ENCODE measurements around the gene OBSCN.

Gene OBSCN

DNA sequence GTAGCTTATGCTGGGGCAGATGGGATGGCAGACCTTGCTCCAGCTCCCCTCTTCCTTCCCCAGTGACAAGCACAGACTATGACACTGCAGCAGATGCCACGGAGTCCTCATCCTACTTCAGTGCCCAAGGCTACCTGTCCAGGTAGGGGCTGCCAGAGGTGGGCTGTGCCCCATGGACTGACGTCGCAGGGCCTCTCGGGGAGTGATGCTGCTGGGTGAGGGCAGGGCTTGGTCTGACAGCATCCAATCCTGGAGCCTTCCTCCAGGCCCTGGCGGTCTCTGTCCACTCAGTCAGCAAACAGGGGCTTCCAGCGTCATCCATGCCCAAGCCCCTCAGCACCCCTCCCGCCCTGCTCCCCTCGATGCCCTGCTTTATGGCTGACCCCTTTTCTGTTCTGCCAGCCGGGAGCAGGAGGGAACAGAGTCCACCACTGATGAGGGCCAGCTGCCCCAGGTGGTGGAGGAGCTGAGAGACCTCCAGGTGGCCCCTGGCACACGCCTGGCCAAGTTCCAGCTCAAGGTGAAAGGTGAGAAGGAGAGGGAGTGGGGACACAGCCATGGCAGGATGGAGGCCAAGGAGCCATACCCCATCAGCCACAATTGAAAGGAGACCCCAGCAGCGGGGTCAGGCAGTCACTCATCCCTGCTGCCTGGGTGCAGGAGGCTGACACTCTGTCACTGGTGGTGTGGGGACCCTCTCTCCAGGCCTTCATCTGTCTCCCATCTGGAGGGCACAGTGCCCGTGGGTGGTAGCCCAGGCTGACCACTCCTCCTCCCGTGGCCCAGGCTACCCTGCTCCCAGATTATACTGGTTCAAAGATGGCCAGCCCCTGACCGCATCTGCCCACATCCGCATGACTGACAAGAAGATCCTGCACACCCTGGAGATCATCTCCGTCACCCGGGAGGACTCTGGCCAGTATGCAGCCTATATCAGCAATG lies 125.2 kb downstream of the OBSCN start:
- no peak overlapping the region for H2AFZ ChIP-seq (ENCODE audit: low read length)
- H3K27me3 ChIP-seq (ENCODE audit: insufficient read depth, low read length) = no peaks in the 10 kb centered on the region
- H3K9me3 ChIP-seq (ENCODE audit: low read length) = no peaks in the 10 kb centered on the region
- H3K4me2 ChIP-seq (ENCODE audit: low read length) = no peak overlapping the region
- no peaks in the 10 kb centered on the region for H3K36me3 ChIP-seq (ENCODE audit: insufficient read depth, low read length)
- H3K4me1 ChIP-seq (ENCODE audit: insufficient read depth, low read length, severe bottlenecking) = no peaks in the 10 kb centered on the region
- H3K27ac ChIP-seq (ENCODE audit: low read depth, low read length, poor library complexity, severe bottlenecking) = no peak overlapping the region
- no peaks in the 10 kb centered on the region for H3K79me2 ChIP-seq (ENCODE audit: insufficient read depth, low read length)
- no peak overlapping the region for H3K4me3 ChIP-seq (ENCODE audit: low read depth, low read length, poor library complexity, severe bottlenecking)
- no peaks in the 10 kb centered on the region for H3F3A ChIP-seq (ENCODE audit: insufficient read depth, low read length)
- TF ChIP-seq, protein P1, sequence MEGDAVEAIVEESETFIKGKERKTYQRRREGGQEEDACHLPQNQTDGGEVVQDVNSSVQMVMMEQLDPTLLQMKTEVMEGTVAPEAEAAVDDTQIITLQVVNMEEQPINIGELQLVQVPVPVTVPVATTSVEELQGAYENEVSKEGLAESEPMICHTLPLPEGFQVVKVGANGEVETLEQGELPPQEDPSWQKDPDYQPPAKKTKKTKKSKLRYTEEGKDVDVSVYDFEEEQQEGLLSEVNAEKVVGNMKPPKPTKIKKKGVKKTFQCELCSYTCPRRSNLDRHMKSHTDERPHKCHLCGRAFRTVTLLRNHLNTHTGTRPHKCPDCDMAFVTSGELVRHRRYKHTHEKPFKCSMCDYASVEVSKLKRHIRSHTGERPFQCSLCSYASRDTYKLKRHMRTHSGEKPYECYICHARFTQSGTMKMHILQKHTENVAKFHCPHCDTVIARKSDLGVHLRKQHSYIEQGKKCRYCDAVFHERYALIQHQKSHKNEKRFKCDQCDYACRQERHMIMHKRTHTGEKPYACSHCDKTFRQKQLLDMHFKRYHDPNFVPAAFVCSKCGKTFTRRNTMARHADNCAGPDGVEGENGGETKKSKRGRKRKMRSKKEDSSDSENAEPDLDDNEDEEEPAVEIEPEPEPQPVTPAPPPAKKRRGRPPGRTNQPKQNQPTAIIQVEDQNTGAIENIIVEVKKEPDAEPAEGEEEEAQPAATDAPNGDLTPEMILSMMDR (IDR thresholded peaks at IDR 0.05; ENCODE audit: low read length) = no peak
- no peaks in the 10 kb centered on the region for H3K9me2 ChIP-seq (ENCODE audit: low read depth, low read length)
- no peak overlapping the region for H3K9ac ChIP-seq (ENCODE audit: low read length)
- H4K20me1 ChIP-seq (ENCODE audit: insufficient read depth, low read length) = no peaks in the 10 kb centered on the region

DNA sequence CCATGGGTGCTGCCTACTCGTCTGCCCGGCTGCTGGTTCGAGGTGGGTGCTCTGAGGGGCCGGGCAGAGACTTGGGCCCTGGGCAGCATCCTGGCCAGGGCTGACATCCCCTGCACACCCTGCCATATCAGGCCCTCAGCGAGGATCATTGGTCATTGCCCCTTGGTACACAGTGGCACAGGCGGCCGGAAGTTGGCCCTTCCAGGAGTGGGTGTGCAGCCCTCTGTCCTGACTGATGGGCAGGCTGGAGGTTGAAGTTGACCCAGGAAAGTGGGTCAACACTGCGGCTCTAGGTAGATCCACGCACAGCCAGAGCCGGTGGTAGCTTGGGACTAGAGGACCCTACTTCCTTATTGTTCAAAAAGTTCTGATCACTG lies 125.9 kb downstream of the OBSCN start:
- Histone ChIP-seq H3K9ac (ENCODE audit: low read length) (no peak overlapping the region), H4K20me1 (ENCODE audit: insufficient read depth, low read length) (no peaks in the 10 kb centered on the region), H3K9me2 (ENCODE audit: low read depth, low read length) (no peaks in the 10 kb centered on the region), H3K27ac (ENCODE audit: low read depth, low read length, poor library complexity, severe bottlenecking) (no peak overlapping the region), H3K27me3 (ENCODE audit: insufficient read depth, low read length) (no peaks in the 10 kb centered on the region), H3K4me2 (ENCODE audit: low read length) (no peak overlapping the region), H2AFZ (ENCODE audit: low read length) (no peak overlapping the region), H3K9me3 (ENCODE audit: low read length) (no peaks in the 10 kb centered on the region), H3F3A (ENCODE audit: insufficient read depth, low read length) (no peaks in the 10 kb centered on the region), H3K4me1 (ENCODE audit: insufficient read depth, low read length, severe bottlenecking) (no peaks in the 10 kb centered on the region), H3K4me3 (ENCODE audit: low read depth, low read length, poor library complexity, severe bottlenecking) (no peak overlapping the region), H3K36me3 (ENCODE audit: insufficient read depth, low read length) (no peaks in the 10 kb centered on the region), H3K79me2 (ENCODE audit: insufficient read depth, low read length) (no peaks in the 10 kb centered on the region)
- TF ChIP-seq, protein P1 (IDR thresholded peaks at IDR 0.05; ENCODE audit: low read length) = no peak
- TF ChIP-seq EZH2 (IDR thresholded peaks at IDR 0.05; ENCODE audit: borderline replicate concordance, low read length) = no peak

- H3K9me2 ChIP-seq (ENCODE audit: low read depth, low read length) = no peaks in the 10 kb centered on the region
- H3K4me1 ChIP-seq (ENCODE audit: insufficient read depth, low read length, severe bottlenecking) = no peaks in the 10 kb centered on the region
- H4K20me1 ChIP-seq (ENCODE audit: insufficient read depth, low read length) = no peaks in the 10 kb centered on the region
- no peak overlapping the region for H3K27ac ChIP-seq (ENCODE audit: low read depth, low read length, poor library complexity, severe bottlenecking)
- H3K79me2 ChIP-seq (ENCODE audit: insufficient read depth, low read length) = no peaks in the 10 kb centered on the region
- H3K4me3 ChIP-seq (ENCODE audit: low read depth, low read length, poor library complexity, severe bottlenecking) = no peak overlapping the region
- H3K9me3 ChIP-seq (ENCODE audit: low read length) = no peaks in the 10 kb centered on the region
- no peak overlapping the region for H3K9ac ChIP-seq (ENCODE audit: low read length)
- no peak overlapping the region for H3K4me2 ChIP-seq (ENCODE audit: low read length)
- no peaks in the 10 kb centered on the region for H3F3A ChIP-seq (ENCODE audit: insufficient read depth, low read length)
- H2AFZ ChIP-seq (ENCODE audit: low read length) = no peak overlapping the region
- no peaks in the 10 kb centered on the region for H3K27me3 ChIP-seq (ENCODE audit: insufficient read depth, low read length)
- no peaks in the 10 kb centered on the region for H3K36me3 ChIP-seq (ENCODE audit: insufficient read depth, low read length)
- TF ChIP-seq EZH2 (IDR thresholded peaks at IDR 0.05; ENCODE audit: borderline replicate concordance, low read length) = no peak
- TF ChIP-seq, protein P1 (IDR thresholded peaks at IDR 0.05; ENCODE audit: low read length) = no peak
These were observed 126.5 kb downstream of the OBSCN start for GRCh38 chr1:228334226-228334935.
